BJ (cell line): Measurements from ENCODE around the gene PLD5. TPM values are rescaled to one million over a fixed set of nuclear protein-coding genes. Genes with fewer than 3 reads are reported as not detected.

ENCODE experiments used
- CTCF ChIA-PET: fragments of 350-600 bp; formaldehyde crosslinking; extraction: SDS; loops from one replicate; lab custom pipeline; 2021; ENCODE audit warnings: antibody characterized with exemption, inconsistent platforms; lab: Yijun Ruan, JAX
- POLR2A ChIA-PET: fragments of 300-600 bp; sonication (Branson Sonifier 250); formaldehyde crosslinking; extraction: SDS; loops from one replicate; lab custom pipeline; 2021; ENCODE audit warnings: antibody characterized with exemption; lab: Charles Lee
- DNase-seq: peaks from one replicate; pipeline ENCODE4 v3.0.0-alpha.2; 2011; ENCODE audit warnings: low read depth
- H3K27me3 ChIP-seq: 2 replicates; pipeline ENCODE4 v1.6.0; 2011; ENCODE audit warnings: low read length; ENCODE audit not compliant: control insufficient read depth, insufficient read depth
- H3K36me3 ChIP-seq: 2 replicates; pipeline ENCODE4 v1.5.1; 2011; ENCODE audit warnings: low read length; ENCODE audit not compliant: control insufficient read depth, insufficient read depth
- H3K4me3 ChIP-seq: 2 replicates; pipeline ENCODE4 v1.5.1; 2011; ENCODE audit warnings: low read depth, mild to moderate bottlenecking, control low read depth, low read length
- polyA plus RNA-seq: library from polyadenylated mRNA; depleted of rRNA; stranded (reverse); fragments of >200 nt; gene quantifications from 2 replicates; pipeline ENCODE4 v1.2.3, GENCODE V29; 2011
- small RNA-seq: library from RNA; depleted of rRNA; stranded (forward); fragments of <200 nt; gene quantifications from one replicate; pipeline ENCODE3, GENCODE V24; 2012; ENCODE audit warnings: low replicate concordance, low read depth; ENCODE audit not compliant: insufficient read length
- TF ChIP-seq, protein P1 (sequence below): IDR thresholded peaks from 2 replicates; pipeline ENCODE4 v1.5.1; 2011; ENCODE audit warnings: low read depth, mild to moderate bottlenecking, control low read depth, inconsistent platforms, low read length, moderate library complexity; ENCODE audit not compliant: insufficient read depth

The PLD5 gene
- polyA plus RNA-seq, 1 experiment = not detected

DNA sequence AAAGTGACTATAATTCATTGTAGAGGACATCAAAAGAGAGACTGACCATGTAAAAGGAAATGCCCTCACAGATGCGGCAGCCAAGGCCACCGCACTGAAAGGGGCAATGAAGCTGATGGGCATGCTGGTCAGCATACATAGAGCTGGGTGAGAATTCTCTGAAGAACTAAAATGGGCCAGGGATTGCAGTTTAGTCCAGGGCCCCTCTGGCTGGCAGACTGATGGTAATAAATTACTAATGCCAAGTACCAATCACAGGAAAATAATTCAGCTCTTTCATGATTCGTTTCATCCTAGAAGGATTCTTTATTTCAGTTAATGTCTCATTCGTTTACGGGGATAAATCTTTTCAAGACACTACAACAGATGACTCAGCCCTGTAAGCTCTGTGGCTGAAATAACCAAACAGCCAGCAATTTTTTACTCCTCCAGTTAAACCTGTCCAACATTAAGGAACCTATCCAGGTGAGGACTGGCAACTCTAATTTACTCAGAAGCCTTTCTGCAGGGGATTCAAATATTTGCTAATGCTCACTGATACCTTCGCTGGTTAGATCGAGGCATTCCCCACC is 468.7 kb downstream of the PLD5 start:
- H3K36me3 ChIP-seq = no peaks in the 10 kb centered on the region
- ChIA-PET CTCF (no interaction called here), POLR2A (no interaction called here)
- no peak for DNase-seq
- no peak overlapping the region for H3K4me3 ChIP-seq
- no peaks in the 10 kb centered on the region for H3K27me3 ChIP-seq
- TF ChIP-seq, protein P1, sequence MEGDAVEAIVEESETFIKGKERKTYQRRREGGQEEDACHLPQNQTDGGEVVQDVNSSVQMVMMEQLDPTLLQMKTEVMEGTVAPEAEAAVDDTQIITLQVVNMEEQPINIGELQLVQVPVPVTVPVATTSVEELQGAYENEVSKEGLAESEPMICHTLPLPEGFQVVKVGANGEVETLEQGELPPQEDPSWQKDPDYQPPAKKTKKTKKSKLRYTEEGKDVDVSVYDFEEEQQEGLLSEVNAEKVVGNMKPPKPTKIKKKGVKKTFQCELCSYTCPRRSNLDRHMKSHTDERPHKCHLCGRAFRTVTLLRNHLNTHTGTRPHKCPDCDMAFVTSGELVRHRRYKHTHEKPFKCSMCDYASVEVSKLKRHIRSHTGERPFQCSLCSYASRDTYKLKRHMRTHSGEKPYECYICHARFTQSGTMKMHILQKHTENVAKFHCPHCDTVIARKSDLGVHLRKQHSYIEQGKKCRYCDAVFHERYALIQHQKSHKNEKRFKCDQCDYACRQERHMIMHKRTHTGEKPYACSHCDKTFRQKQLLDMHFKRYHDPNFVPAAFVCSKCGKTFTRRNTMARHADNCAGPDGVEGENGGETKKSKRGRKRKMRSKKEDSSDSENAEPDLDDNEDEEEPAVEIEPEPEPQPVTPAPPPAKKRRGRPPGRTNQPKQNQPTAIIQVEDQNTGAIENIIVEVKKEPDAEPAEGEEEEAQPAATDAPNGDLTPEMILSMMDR = no peak

DNA sequence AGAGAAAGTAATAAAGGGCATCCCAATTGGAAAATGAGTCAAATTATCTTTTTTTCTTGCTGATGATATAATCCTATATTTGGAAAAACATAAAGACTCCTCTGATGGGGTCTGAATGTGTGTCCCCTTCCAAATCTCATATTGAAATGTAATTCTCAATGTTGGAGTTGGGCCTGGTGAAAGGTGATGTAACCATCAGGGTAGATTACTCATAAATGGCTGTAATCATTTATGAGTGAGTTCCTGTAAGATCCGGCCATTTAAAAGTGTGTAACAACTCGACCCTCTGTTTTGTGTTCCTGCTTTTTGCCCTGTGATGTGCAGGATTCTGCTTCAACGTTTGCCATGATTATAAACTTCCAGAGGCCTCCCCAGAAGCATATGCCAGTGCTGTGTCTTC is 481.3 kb downstream of the PLD5 start:
- Histone ChIP-seq H3K27me3 (no peaks in the 10 kb centered on the region), H3K36me3 (no peaks in the 10 kb centered on the region), H3K4me3 (no peak overlapping the region)
- CTCF ChIA-PET = no interaction called here
- DNase-seq = no peak
- POLR2A ChIA-PET = no interaction called here
- TF ChIP-seq, protein P1 = no peak

DNA sequence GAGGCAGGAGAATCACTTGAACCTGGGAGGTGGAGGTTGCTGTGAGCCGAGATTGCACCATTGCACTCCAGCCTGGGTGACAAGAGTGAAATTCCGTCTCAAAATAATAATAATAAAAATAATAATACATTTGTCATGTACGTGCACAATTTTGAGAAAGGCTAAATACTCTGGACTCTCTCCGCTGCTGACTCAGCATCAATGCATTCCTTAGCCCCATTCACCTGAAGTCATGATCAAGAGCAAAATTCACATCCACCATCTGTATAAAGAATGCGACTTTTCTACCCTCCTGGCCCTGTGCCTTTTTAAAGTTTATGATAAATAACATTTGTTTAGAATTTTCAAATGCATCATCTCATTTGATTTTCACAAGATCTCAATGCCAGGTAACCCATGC is 490.1 kb downstream of the PLD5 start:
- H3K4me3 ChIP-seq = no peak overlapping the region
- no peaks in the 10 kb centered on the region for H3K27me3 ChIP-seq
- POLR2A ChIA-PET = no interaction called here
- no peak for DNase-seq
- TF ChIP-seq, protein P1 = no peak
- no peaks in the 10 kb centered on the region for H3K36me3 ChIP-seq
- CTCF ChIA-PET = no interaction called here

DNA sequence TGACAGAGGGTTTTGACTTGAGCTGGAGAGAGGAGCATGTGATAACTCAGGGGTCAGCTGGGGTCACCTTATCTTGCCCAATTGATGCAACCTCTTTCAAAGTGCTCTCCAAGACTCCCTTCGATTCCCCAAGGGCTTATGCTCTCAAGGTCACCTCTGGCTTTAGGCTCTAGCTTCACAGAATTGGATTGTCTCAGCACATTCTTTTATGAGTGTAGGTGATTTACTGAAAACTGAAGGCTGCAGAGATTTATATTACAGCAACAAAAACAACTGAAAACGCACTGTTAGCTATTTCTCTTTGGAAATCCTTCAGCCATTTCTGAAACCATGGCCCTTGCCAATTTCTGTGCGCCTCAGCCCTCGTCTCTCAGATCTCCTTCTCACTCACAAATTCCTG is 491.1 kb downstream of the PLD5 start:
- ChIA-PET POLR2A (no interaction called here), CTCF (interaction anchor here (0.7 kb wide), 1 partner anchor 10 kb away, joined by 3 read pairs; no protein-coding TSS in a partner anchor)
- TF ChIP-seq, protein P1 = no peak
- no peak for DNase-seq
- Histone ChIP-seq H3K4me3 (no peak overlapping the region), H3K27me3 (no peaks in the 10 kb centered on the region), H3K36me3 (no peaks in the 10 kb centered on the region)

Small RNAs within 50 kb of the gene (small RNA-seq; reads per million reads assigned to genes)
- gene AL360271.2 (not detected), gene RN7SKP12 (not detected)
